Thyroid gland (tissue), 4 donors: ENCODE results near the gene RASGRP4. TPM values are rescaled to one million over a fixed set of nuclear protein-coding genes. Genes with fewer than 3 reads are reported as not detected.
"Not testable (repeated sequence)": the region's sequence is repeated elsewhere in the genome, so short reads cannot be mapped to it uniquely, and the experiment has no call there.

ENCODE experiments used
- DNase-seq, 2 donors: peaks; one replicate each; pipeline ENCODE4 v3.0.0-alpha.2; 2019
- H3K27ac ChIP-seq, 3 donors: fragments of 200-600 bp; sonication (generic); 1 replicate in 2 of 3; 2 replicates in 1 of 3; pipeline ENCODE4 v1.5.1; 2016 to 2019; ENCODE audit warnings: mild to moderate bottlenecking in 1 of 3, moderate library complexity in 1 of 3
- H3K27me3 ChIP-seq: fragments of 200-600 bp; sonication (generic); one replicate; pipeline ENCODE4 v1.5.1; 2019
- H3K36me3 ChIP-seq, 2 donors: fragments of 200-600 bp; sonication (generic); one replicate each; pipeline ENCODE4 v1.5.1; 2016 to 2019
- H3K4me1 ChIP-seq, 2 donors: fragments of 200-600 bp; sonication (generic); one replicate each; pipeline ENCODE4 v1.5.1; 2017 to 2019
- H3K4me3 ChIP-seq, 3 donors: fragments of 200-600 bp; sonication (generic); replicated peaks in 1 of 3; 1 replicate in 2 of 3; 2 replicates in 1 of 3; pipeline ENCODE4 v1.5.1; 2016; ENCODE audit warnings: mild to moderate bottlenecking in 1 of 3
- H3K9me3 ChIP-seq: fragments of 200-600 bp; sonication (generic); one replicate; pipeline ENCODE4 v1.5.1; 2017
- CTCF ChIP-seq, 6 experiments: fragments of 200-600 bp in 3 of 6; fragments of 450-650 bp in 3 of 6; sonication (generic) in 3 of 6; IDR thresholded peaks; one replicate each; pipeline ENCODE4 v1.5.1; 2016 to 2019; ENCODE audit warnings: antibody characterized with exemption in 6 of 6, mild to moderate bottlenecking in 2 of 6, inconsistent platforms in 1 of 6, moderate library complexity in 1 of 6
- POLR2A ChIP-seq, 2 donors: fragments of 450-650 bp; IDR thresholded peaks; one replicate each; pipeline ENCODE4 v1.6.1; 2017; ENCODE audit warnings: antibody characterized with exemption in 2 of 2, mild to moderate bottlenecking in 2 of 2, moderate library complexity in 1 of 2
- WGBS, 2 donors: methylation state at CpG; one replicate each; pipeline ENCODE4 v1.1.5; 2017; 5-methylcytosine and 5-hydroxymethylcytosine counted together
- intact Hi-C: fragments of 100-400 bp; cut with DNase I; formaldehyde crosslinking; loops from one replicate; pipeline ENCODE4 v1.15.1; 2023
- total RNA-seq, 4 donors: library from RNA; depleted of rRNA; stranded (reverse); fragments of >200 nt; gene quantifications; one replicate each; pipeline ENCODE4 v1.2.3, GENCODE V29; 2016

RASGRP4 gene
- total RNA-seq, 4 donors from 2014 or later = 0.89 to 1.7 (median 1.2) TPM

DNA sequence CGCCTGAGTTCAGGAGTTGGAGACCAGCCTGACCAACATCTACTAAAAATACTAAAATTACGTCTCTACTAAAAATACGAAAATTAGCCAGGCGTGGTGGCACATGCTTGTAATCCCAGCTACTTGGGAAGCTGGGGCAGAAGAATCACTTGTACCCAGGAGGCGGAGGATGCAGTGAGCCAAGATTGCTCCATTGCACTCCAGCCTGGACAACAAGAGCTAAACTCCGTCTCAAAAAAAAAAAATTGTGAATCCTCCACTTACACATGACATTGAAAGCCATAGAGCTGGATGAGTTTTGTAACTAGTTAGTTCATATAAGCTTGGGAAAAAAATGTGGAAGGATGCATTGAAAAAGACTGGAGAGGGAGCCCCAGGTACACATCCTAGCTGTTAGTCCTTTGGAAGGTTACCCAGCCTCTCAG is 52.1 kb downstream of the RASGRP4 start:
- Histone ChIP-seq H3K4me3 (no peak overlapping the region), H3K36me3 (peaks cover 0 to 6% of the 10 kb centered on the region in 2 donors), H3K27me3 (no peaks in the 10 kb centered on the region), H3K9me3 (no peaks in the 10 kb centered on the region), H3K27ac (peak overlapping the region; percentile 22 to 90 (median 71)), H3K4me1 (peaks cover 14 to 15% of the 10 kb centered on the region in 2 donors)
- TF ChIP-seq CTCF (IDR thresholded peaks at IDR 0.05) (no peak), POLR2A (IDR thresholded peaks at IDR 0.05) (no peak)
- WGBS, 2 donors = 38 to 40% methylated on average over 6 of the region's 6 CpGs
- intact Hi-C loops = loop anchor here (5.0 kb wide), 2 partner anchors 37 to 132 kb away; partner anchors contain the start of gene CATSPERG
- no peak for DNase-seq

GRCh38 chr19:38371081-38371480 is 54.9 kb downstream of the RASGRP4 start:
- 76 to 79% methylated on average over 6 of the region's 6 CpGs for WGBS, 2 donors
- intact Hi-C loops = loop anchor here (5.0 kb wide), 2 partner anchors 34 to 129 kb away; partner anchors contain the start of gene CATSPERG
- DNase-seq = no peak
- Histone ChIP-seq H3K27ac (no peak overlapping the region), H3K27me3 (no peaks in the 10 kb centered on the region), H3K36me3 (no peaks in the 10 kb centered on the region), H3K4me1 (peaks cover 8 to 14% of the 10 kb centered on the region in 2 donors), H3K9me3 (no peaks in the 10 kb centered on the region), H3K4me3 (no peak overlapping the region)
- TF ChIP-seq POLR2A (IDR thresholded peaks at IDR 0.05) (no peak), CTCF (IDR thresholded peaks at IDR 0.05) (no peak)

GRCh38 chr19:38370299-38370698 is 55.7 kb downstream of the RASGRP4 start:
- H3K4me1 ChIP-seq = peaks cover under 1 to 6% of the 10 kb centered on the region in 2 donors
- H3K27me3 ChIP-seq = no peaks in the 10 kb centered on the region
- no peaks in the 10 kb centered on the region for H3K9me3 ChIP-seq
- H3K27ac ChIP-seq = no peak overlapping the region
- WGBS, 2 donors = 70 to 71% methylated on average over 12 of the region's 12 CpGs
- no peaks in the 10 kb centered on the region for H3K36me3 ChIP-seq
- TF ChIP-seq POLR2A (IDR thresholded peaks at IDR 0.05) = no peak
- no peak overlapping the region for H3K4me3 ChIP-seq
- intact Hi-C loops = loop anchor here (5.0 kb wide), 2 partner anchors 33 to 128 kb away; partner anchors contain the start of gene CATSPERG
- DNase-seq = no peak

DNA sequence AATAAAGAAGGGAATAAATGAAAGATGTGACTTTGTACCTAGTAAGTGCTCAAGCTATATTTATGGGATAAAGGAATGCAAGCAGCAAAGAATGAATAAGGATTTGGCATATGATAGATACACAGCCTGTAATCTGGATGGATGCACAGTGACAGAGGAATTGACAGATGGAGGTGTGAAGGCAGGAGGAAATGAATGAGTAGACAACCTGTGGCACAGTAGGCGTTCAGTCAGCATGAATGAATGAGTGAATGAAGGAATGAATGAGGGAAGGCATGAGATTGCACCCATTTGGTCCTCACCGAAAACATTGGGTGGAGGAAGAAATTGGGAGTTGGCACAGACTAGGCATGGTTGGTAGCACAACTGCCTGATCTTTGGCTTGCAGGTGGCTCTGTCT is 56.4 kb downstream of the RASGRP4 start:
- Histone ChIP-seq H3K4me1 (peaks cover 0 to 3% of the 10 kb centered on the region in 2 donors), H3K27me3 (no peaks in the 10 kb centered on the region), H3K9me3 (no peaks in the 10 kb centered on the region), H3K4me3 (no peak overlapping the region), H3K27ac (no peak overlapping the region), H3K36me3 (no peaks in the 10 kb centered on the region)
- no peak for TF ChIP-seq POLR2A (IDR thresholded peaks at IDR 0.05)
- 89 to 92% methylated on average over 2 of the region's 2 CpGs for WGBS, 2 donors
- no peak for DNase-seq
- intact Hi-C loops = no loop called here

DNA sequence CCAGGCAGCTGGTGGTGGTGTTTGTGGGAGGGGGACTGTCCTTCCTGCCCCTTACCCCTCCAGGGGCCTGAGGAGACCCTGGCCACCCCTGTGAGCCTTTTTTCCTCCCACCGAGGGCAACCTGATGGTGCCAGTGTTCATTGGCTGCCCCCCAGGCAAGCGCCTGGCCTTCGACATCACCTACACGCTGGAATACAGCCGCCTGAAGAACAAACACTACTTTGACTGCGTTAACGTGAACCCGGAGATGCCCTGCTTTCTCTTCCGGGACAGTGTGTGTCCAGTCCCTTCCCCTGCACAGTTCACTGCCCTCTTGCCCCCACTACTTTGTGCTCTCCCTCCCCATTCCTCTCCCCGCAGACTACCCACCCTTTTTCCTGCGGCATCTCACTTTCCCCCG is 59.0 kb downstream of the RASGRP4 start:
- no peak overlapping the region for H3K4me3 ChIP-seq
- 58 to 60% methylated on average over 12 of the region's 12 CpGs for WGBS, 2 donors
- H3K4me1 ChIP-seq = peaks cover 8 to 9% of the 10 kb centered on the region in 2 donors
- no peaks in the 10 kb centered on the region for H3K27me3 ChIP-seq
- H3K27ac ChIP-seq = no peak overlapping the region
- intact Hi-C loops = no loop called here
- no peaks in the 10 kb centered on the region for H3K9me3 ChIP-seq
- no peak for DNase-seq
- no peaks in the 10 kb centered on the region for H3K36me3 ChIP-seq
- TF ChIP-seq POLR2A (IDR thresholded peaks at IDR 0.05) = no peak

GRCh38 chr19:38362946-38363688 is 62.9 kb downstream of the RASGRP4 start:
- intact Hi-C loops = not testable (repeated sequence)

More at GRCh38 chr19:38362946-38363688, 62.9 kb downstream of the RASGRP4 start:
- H3K4me1 ChIP-seq, H3K4me3 ChIP-seq, H3K27ac ChIP-seq, DNase-seq, H3K9me3 ChIP-seq, H3K27me3 ChIP-seq, H3K36me3 ChIP-seq: not testable (repeated sequence)
- 56 to 62% methylated on average over 15 to 16 of the region's 16 CpGs for WGBS, 2 donors
